Measurements from ENCODE around the gene RAB40C. TPM values are rescaled to one million over a fixed set of nuclear protein-coding genes. Genes with fewer than 3 reads are reported as not detected.

RAB40C gene
- total RNA-seq, 1 experiment from 2014 or later, result 17.7 TPM

- no peak overlapping the region for H3K4me3 Mint-ChIP-seq (ENCODE audit: unreplicated experiment)
- intact Hi-C loops (cut with micrococcal nuclease), result no loop called here
- no peak overlapping the region for H3K27ac Mint-ChIP-seq (ENCODE audit: low read depth, unreplicated experiment)
- DNase-seq (ENCODE audit: unreplicated experiment), result no peak
- peaks cover 5% of the 10 kb centered on the region for H3K4me1 Mint-ChIP-seq (ENCODE audit: insufficient read depth, unreplicated experiment)
- peaks cover 21% of the 10 kb centered on the region for H3K36me3 Mint-ChIP-seq (ENCODE audit: insufficient read depth, unreplicated experiment)
- no TSS peak for BruUV-seq (replicated peaks)
- ChIA-PET POLR2A (interaction anchor here (0.7 to 1.3 kb wide), 2 partner anchors 12 to 41 kb away, joined by 3 to 5 read pairs; no protein-coding TSS in a partner anchor), CTCF (interaction anchor here (0.5 to 1.1 kb wide), 3 partner anchors 19 to 78 kb away, joined by 3 read pairs; no protein-coding TSS in a partner anchor)
- no peaks in the 10 kb centered on the region for H3K27me3 Mint-ChIP-seq (ENCODE audit: insufficient read depth, unreplicated experiment)
- H3K9me3 Mint-ChIP-seq (ENCODE audit: unreplicated experiment), result no peaks in the 10 kb centered on the region
- TF ChIP-seq CTCF (IDR thresholded peaks at IDR 0.05; ENCODE audit: unreplicated experiment), result no peak
These were observed 44.3 kb downstream of the RAB40C start for GRCh38 chr16:634051-634670.

- Mint-ChIP-seq H3K27me3 (ENCODE audit: insufficient read depth, unreplicated experiment) (no peaks in the 10 kb centered on the region), H3K27ac (ENCODE audit: low read depth, unreplicated experiment) (no peak overlapping the region), H3K9me3 (ENCODE audit: unreplicated experiment) (no peaks in the 10 kb centered on the region), H3K4me1 (ENCODE audit: insufficient read depth, unreplicated experiment) (peaks cover 5% of the 10 kb centered on the region), H3K4me3 (ENCODE audit: unreplicated experiment) (peak overlapping the region; percentile 91), H3K36me3 (ENCODE audit: insufficient read depth, unreplicated experiment) (peaks cover 12% of the 10 kb centered on the region)
- TF ChIP-seq CTCF (IDR thresholded peaks at IDR 0.05; ENCODE audit: unreplicated experiment), result no peak
- DNase-seq (ENCODE audit: unreplicated experiment), result no peak
- CTCF ChIA-PET, result interaction anchor here (0.7 kb wide), 1 partner anchor 45 kb away, joined by 5 read pairs; no protein-coding TSS in a partner anchor
- BruUV-seq (replicated peaks), result no TSS peak
- intact Hi-C loops (cut with micrococcal nuclease), result no loop called here
- POLR2A ChIA-PET, result interaction anchor here (4.0 kb wide), 1 partner anchor 14 kb away, joined by 43 read pairs; no protein-coding TSS in a partner anchor
These were observed 45.1 kb downstream of the RAB40C start for GRCh38 chr16:634996-635395.

- Mint-ChIP-seq H3K27ac (ENCODE audit: low read depth, unreplicated experiment) (no peak overlapping the region), H3K4me1 (ENCODE audit: insufficient read depth, unreplicated experiment) (peaks cover 5% of the 10 kb centered on the region), H3K27me3 (ENCODE audit: insufficient read depth, unreplicated experiment) (no peaks in the 10 kb centered on the region), H3K36me3 (ENCODE audit: insufficient read depth, unreplicated experiment) (peaks cover 11% of the 10 kb centered on the region), H3K4me3 (ENCODE audit: unreplicated experiment) (peak overlapping the region; percentile 91), H3K9me3 (ENCODE audit: unreplicated experiment) (no peaks in the 10 kb centered on the region)
- no peak for DNase-seq (ENCODE audit: unreplicated experiment)
- ChIA-PET POLR2A (interaction anchor here (0.9 to 4.0 kb wide), 20 partner anchors 9 to 212 kb away, joined by 3 to 43 read pairs (median 8); partner anchors contain the start of genes CAPN15, JMJD8, MSLN and RAB40C), CTCF (interaction anchor here (0.6 to 0.7 kb wide), 4 partner anchors 35 to 222 kb away, joined by 3 to 5 read pairs (median 4); no protein-coding TSS in a partner anchor)
- intact Hi-C loops (cut with micrococcal nuclease), result loop anchor here (2.0 kb wide), 1 partner anchor 43 kb away; no protein-coding TSS in a partner anchor
- TF ChIP-seq CTCF (IDR thresholded peaks at IDR 0.05; ENCODE audit: unreplicated experiment), result no peak
- BruUV-seq (replicated peaks), result no TSS peak
These were observed 45.8 kb downstream of the RAB40C start for GRCh38 chr16:635573-636205.

Measured in MCF 10A (cell line).